AG10803 (cell line): ENCODE measurements around the gene PSMB7.

Experiments
- DNase-seq: peaks from one replicate; pipeline ENCODE4 v3.0.0; 2010; ENCODE audit warnings: low read depth
- H3K4me3 ChIP-seq: 2 replicates; pipeline ENCODE4 v1.5.1; 2011; ENCODE audit warnings: mild to moderate bottlenecking, low read length, control low read depth
- CTCF ChIP-seq: conservative IDR thresholded peaks from 2 replicates; pipeline ENCODE4 v1.5.1; 2011; ENCODE audit warnings: mild to moderate bottlenecking, low read length, control low read depth, inconsistent platforms

The PSMB7 gene

GRCh38 chr9:124357721-124358361 lies 57.4 kb downstream of the PSMB7 start:
- peak; percentile 9; the same call in 1 of the 2 replicates for TF ChIP-seq CTCF

GRCh38 chr9:124356745-124357390 lies 58.4 kb downstream of the PSMB7 start:
- no peak for DNase-seq
- H3K4me3 ChIP-seq: no peak overlapping the region
- TF ChIP-seq CTCF: no peak

More at GRCh38 chr9:124357721-124358361, 57.4 kb downstream of the PSMB7 start:
- no peak for DNase-seq
- no peak overlapping the region for H3K4me3 ChIP-seq

GRCh38 chr9:124355941-124356744 lies 59.1 kb downstream of the PSMB7 start:
- no peak for DNase-seq
- no peak overlapping the region for H3K4me3 ChIP-seq
- TF ChIP-seq CTCF: no peak

- no peak for TF ChIP-seq CTCF
- H3K4me3 ChIP-seq: no peak overlapping the region
- no peak for DNase-seq
Observed at GRCh38 chr9:124355039-124355940, 60.0 kb downstream of the PSMB7 start.

- no peak for DNase-seq
- H3K4me3 ChIP-seq: no peak overlapping the region
- no peak for TF ChIP-seq CTCF
Observed at GRCh38 chr9:124354346-124355038, 60.8 kb downstream of the PSMB7 start.

GRCh38 chr9:124353811-124354274 lies 61.4 kb downstream of the PSMB7 start:
- DNase-seq: peak; percentile 85
- no peak overlapping the region for H3K4me3 ChIP-seq
- TF ChIP-seq CTCF: no peak
